GM23248 (cell line): ENCODE data around the gene MED10.

Source experiments
- EZH2 ChIP-seq: fragments of 200-600 bp; sonication (generic); IDR thresholded peaks from 2 replicates; pipeline ENCODE4 v1.6.1; 2018; ENCODE audit warnings: antibody characterized with exemption, mild to moderate bottlenecking; ENCODE audit not compliant: insufficient read depth, poor library complexity, severe bottlenecking
- EZH2phosphoT487 ChIP-seq: fragments of 200-600 bp; sonication (generic); IDR thresholded peaks from 2 replicates; pipeline ENCODE4 v1.6.1; 2018; ENCODE audit warnings: antibody characterized with exemption, moderate library complexity, mild to moderate bottlenecking, low read depth; ENCODE audit not compliant: insufficient read depth

DNA sequence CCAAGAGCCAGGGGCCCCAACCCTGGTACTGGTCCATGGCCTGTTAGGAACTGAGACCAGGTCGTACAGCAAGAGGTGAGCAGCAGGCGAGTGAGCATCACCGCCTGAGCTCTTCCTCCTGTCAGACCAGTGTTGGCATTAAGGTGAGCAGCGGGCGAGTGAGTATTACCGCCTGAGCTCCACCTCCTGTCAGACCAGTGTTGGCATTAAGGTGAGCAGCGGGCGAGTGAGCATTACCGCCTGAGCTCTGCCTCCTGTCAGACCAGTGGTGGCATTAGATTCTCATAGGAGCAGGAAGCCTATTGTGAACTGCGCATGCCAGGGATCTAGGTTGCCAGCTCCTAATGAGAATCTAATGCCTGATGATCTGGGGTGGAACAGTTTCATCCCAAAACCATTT lies 39.3 kb upstream of the MED10 start:
- TF ChIP-seq EZH2 (no peak), EZH2phosphoT487 (no peak)
